HG02678 (cell line): ENCODE measurements around the gene ANO6.
"Not testable (repeated sequence)": the region's sequence is repeated elsewhere in the genome, so short reads cannot be mapped to it uniquely, and the experiment has no call there.

Experiments used
- ATAC-seq: cut with Tn5 transposase; IDR thresholded peaks from one replicate; pipeline ENCODE4 v1.9.1; 2021; ENCODE audit warnings: mild to moderate bottlenecking, moderate library complexity; ENCODE audit not compliant: unreplicated experiment

ANO6 gene

DNA sequence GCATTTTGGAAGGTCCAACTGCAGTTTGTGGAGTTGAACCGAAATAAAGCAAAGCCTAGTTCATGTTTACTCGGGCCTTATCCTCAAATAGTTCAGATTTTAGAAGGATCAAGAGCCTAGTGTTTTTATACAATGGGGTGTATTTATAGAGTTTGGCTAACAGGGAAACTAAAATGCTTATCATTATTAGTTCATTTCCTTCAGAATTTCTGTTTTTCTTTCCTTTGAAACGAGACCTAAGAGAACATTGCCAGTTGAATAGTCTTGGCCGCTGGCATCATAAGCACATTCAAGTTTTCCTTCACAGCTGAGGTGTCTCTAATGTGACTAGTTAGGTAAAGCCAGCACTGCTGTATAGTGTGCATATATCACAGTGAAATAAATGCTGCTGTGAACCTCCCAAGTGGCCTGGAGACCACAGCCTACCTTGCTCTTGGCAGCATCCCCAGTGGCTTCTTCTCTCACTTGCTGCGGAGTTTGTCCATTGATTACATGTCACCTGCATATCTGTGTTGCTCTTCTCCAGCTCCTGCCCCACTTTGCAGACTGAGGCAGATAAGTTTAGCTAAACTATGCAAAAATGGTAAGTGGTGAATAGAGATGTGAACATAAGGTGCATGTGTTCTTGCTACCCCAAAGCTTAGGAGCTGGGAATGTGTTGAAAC is 88.8 kb downstream of the ANO6 start:
- no peak for ATAC-seq

DNA sequence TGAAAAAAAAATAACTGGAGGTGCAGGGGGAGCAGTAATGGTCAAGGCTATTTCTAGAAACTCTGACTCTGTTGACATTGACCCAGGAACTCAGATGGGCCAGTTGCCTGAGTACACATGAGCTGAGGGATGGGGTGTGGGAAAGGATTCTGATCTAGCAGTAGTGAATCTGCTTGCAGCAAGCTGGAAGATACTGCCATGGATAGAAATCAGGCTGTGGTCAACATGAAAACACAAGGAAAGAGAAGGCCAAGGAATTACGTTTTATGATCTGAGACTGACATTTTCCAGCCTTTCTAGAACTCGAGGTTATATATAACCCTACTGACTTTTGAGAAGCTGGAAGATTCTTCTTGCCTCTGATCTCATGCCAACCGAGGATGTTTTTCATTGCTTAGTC is 90.0 kb downstream of the ANO6 start:
- ATAC-seq = no peak

DNA sequence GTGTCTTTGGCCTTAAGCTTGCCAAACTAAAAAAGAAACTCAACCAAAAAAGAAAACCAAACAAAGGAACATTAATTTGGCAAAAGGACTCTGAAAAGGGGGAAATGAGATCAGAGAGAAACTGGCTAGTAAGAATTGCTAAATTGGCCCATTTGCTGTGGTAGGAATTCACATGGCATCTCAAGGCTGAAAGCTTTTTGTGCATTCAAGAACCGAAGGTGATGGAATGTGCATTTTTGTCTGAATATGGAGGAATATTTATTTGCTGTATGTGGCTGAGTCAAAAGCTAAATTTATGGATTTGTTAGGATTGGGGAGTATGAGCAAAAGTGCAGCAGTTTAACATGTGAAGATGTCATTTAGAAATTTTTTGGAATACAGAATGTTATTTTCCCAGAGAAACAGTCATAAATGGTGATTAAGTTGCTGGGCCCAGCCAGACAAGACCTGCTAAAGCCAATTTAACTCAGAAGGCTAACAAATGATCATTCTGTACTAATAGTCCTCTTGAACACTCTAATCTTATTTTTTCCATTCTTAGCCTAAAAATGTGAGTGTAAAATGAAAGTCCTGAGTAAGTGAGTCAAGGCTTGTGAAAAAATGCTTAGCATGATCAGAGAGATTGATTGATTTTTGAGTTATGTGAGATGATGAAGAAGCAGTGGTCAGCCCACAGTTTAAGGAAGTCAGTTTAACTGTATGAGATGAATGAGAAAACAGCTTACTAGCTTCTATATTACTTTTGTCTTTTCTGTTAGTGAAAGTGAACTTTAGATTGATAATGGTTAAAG is 94.1 kb downstream of the ANO6 start:
- no peak for ATAC-seq

DNA sequence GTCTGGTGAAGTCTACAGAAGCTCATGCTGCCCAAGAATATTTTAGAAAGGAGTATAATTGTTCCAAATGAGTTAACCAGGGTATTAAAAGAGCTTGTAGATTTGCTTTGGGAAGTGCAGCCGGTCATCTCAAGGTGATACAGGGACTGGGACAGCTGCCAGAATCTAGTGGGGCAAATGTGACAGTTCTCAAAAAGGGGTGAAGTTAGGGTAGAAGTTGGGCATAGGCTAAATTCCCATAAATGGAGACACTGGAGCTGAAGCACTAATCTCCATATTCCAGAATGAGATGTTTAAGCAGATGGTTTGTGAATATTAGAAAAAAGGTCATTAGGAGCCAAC is 94.7 kb downstream of the ANO6 start:
- no peak for ATAC-seq

DNA sequence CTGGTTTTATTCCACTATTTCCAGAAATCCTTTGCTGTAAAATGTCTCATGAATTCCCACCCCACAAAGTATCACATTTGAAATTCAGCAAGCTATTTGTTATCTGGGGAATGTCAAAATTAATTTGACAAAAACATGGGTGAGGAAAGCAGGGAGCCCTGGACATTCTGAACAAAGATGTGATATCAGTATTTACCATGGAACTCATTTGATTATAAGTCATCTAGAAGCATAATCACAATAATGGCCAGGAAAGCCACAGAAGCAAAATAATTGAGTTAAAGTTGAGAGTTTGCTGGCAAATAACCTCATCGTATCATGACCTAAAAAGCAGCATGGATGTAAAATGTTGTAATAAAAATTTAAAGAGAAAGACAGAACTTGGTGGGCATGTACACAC is 96.1 kb downstream of the ANO6 start:
- ATAC-seq = no peak

DNA sequence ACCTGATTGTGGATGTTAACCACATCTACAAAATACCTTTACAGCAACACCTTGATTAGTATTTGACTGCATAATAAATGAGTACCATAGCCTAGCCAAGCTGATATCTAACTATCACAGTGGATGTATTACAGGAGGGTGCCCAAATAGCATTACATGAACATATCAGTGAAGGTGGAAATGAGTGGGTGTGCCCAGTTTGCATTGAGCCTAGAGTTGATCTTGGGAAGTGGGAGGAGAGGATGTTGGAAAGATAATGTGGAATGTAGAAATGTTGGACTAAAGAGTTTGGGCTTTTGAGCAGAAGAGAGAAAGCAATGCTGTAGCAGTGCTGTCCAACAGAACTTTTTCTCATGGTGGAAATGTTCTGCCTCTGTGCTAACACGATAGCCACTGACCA is 98.9 kb downstream of the ANO6 start:
- ATAC-seq = no peak

DNA sequence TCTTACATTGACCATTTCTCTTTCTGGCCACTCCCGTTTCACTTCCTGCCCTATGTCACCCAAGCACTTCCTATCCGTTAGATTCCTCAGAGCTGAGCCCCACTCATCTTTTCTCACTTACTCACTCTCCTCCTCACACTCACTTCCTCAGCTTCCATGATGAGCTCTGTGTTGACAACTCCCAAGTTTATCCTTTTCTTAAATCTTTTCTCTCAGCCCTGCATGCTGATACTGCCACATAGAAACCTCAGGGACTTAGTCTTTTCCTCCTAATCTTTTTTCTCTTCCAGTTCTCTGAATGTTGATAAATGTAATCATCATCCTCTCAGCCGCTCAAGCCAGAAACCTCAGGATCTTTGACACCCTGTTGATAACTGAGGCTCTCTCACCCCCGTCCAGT is 99.6 kb downstream of the ANO6 start:
- no peak for ATAC-seq

DNA sequence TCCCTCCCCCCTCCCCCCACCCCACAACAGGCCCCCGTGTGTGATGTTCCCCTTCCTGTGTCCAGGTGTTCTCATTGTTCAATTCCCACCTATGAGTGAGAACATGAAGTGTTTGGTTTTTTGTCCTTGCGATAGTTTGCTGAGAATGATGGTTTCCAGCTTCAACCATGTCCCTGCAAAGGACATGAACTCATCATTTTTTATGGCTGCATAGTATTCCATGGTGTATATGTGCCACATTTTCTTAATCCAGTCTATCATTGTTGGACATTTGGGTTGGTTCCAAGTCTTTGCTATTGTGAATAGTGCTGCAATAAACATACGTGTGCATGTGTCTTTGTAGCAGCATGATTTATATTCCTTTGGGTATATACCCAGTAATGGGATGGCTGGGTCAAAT is 101.4 kb downstream of the ANO6 start:
- ATAC-seq = not testable (repeated sequence)

DNA sequence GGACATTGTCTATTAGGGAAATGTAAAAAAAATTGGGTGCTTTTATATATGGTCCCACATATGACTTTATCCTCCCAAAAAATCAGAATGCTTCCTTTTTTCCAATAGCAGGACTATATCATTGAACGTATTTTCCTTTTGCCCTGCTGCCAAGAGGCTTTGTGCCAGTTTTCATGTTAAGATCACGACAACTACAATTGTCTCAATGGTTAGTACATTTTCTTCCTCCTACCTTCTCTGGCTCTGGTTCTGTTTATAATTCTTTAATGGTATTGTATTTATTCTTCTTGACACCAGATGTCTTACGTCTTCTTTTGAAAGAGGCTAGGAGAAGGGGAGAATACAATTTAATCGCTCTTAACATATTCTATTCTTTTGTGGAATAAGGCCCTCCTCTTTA is 106.9 kb downstream of the ANO6 start:
- ATAC-seq = no peak

DNA sequence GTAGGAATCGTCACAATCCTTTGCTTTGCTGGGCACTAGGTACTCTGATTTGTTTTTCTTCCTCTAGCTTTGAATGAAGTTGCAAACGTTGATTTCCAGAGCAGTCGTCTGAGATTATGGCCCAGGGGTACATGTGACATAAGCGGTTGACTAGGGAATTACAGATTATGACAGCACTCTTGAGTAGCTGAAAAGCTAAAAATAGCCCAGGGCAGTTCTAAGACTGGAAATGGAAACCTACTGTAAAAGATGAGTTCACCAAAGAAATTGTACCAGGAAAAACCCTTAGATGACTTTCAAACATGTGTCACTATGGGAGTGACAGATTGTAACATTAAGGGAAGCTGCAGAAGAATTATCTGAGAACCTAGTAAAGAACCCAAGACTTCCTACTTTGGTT is 108.5 kb downstream of the ANO6 start:
- no peak for ATAC-seq

DNA sequence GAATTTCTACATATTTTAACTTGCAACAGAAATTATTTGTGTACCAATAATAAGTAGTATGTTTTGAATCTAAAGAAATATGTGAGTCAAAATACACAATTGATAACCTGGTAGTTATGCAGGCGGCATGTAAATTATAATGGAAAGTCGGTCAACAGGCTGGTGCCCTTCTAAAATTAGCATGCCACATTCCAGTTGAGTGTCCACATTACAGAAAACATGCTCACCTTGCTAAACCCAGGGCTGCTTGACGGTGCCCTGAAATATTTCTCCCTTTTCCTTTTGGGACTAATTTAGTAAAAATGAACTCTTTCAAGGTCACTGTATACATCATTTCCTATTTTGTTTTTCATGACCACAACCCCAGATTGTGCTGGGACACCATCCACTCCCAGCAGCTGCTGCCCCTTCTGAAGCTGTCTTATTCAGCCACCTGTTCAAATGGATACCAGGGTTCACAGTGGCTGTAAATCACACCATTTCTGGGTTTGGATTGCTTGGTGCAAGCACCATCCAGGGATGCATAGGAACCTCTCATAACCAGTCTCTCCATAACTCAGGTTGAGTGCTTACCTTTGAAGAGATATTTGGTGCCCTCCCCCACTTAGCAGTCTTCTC is 110.6 kb downstream of the ANO6 start:
- ATAC-seq = no peak

DNA sequence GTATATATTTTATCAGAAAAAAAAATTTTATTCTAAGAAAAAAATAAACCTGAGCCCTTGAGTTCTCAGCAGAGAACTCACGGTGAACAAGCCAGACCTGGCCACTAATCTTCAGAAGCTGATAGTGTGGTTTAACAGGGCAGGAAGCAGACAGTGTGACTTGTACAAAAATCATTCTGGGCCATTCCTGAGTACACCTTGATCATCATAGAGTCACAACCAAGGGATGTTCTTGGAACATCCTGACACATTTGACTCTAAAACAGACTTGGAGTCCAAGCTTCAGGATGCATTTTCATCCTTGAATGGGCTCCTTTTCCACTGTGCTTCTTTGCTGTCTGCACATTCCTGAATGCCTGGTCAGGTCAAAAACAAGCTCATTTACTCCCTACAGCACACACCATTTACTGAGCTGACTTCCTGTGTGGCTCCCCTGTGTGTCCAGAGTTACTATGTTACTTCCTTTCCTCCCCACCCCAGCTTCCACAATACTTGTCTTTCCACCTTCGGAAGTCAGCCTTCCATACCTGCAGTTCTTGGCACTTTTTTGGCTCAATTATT is 112.0 kb downstream of the ANO6 start:
- ATAC-seq = no peak

DNA sequence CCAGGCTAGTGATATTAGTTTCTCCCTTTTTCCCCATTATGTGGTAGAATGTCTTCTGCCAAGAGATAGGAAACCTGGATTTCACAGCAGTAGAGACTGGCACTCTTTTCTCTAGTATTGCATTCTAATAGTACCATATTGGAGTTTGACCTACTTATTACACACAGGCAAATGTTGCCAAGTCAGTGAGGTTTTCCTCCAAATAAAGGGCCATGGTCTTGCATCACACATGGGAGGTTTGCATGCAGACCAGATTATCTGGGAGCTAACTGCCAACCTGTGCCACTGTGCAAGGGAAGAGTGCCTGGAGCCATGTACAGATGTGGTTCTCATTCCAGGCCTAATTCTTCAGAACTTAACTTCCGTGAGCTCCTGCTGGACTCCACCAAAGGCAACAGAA is 113.3 kb downstream of the ANO6 start:
- ATAC-seq = no peak

DNA sequence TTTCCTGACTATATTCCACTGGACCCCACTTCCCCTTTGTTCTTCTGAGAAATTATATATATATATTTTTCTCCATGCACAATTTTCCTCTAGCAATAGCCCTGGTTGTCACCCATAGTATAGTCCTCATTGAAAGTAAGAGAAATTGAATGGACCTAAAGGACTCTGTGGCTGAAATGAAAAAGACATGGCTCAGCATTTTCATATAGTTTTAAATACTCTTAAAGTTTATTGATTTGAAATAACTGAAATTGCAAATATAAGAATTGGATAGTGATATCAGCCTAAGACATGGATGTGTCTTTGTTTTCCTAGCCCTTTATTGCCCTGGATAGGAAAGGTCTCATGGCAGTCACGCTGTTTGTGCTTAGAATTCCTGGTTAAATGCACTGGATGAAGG is 113.8 kb downstream of the ANO6 start:
- no peak for ATAC-seq

DNA sequence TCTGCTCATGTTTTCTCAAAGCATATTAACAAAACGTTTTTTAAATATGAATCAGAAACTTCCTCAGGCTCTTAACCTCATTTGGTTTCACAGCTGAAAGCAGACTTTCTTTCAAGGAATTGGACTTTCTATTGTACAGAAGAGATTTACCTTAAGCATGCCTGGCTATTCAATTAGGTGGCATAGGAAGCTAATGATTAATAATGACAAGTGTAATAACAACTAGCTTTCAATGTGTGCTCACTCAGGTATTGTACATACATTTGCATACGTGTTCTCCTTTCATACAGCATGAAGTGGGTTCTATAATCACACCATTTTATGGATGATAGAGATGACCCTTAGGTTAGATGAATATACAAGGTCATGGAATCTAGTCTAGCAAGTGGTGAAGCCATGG is 115.7 kb downstream of the ANO6 start:
- ATAC-seq = no peak

DNA sequence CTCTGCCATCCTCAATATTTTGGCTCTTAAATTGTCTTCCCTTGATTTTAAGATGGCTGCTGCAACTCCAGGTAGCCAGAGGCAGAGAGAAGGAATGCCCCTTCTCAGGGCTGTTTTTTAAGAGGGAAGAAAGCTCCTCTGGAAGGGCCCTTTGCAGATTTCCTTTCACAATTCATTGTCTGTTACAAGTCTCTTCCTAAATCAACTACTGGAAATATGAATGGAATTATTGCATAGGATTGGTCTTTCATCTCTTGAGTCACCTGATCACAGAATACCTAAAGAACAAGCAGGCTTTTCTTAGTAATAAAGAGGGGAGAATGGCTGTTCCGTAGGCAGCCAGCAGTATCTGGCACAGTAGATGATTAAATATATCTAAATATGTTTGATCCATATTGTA is 118.5 kb downstream of the ANO6 start:
- no peak for ATAC-seq

DNA sequence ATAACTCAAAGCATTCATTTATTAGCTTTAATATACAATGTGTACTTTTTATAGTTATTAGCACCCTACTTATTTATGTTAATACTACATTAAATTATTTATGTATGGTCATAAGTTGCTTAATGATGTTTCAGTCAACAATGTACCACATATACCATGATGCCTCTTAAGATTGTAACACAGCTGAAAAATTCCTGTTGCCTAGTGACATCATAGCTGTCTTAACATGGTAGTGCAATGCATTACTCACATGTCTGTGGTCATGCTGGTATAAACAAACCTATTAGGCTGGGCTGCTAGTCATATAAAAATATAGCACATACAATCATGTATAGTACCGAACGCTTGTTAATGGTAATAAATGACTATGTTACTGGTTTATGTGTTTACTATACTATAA is 120.4 kb downstream of the ANO6 start:
- no peak for ATAC-seq

DNA sequence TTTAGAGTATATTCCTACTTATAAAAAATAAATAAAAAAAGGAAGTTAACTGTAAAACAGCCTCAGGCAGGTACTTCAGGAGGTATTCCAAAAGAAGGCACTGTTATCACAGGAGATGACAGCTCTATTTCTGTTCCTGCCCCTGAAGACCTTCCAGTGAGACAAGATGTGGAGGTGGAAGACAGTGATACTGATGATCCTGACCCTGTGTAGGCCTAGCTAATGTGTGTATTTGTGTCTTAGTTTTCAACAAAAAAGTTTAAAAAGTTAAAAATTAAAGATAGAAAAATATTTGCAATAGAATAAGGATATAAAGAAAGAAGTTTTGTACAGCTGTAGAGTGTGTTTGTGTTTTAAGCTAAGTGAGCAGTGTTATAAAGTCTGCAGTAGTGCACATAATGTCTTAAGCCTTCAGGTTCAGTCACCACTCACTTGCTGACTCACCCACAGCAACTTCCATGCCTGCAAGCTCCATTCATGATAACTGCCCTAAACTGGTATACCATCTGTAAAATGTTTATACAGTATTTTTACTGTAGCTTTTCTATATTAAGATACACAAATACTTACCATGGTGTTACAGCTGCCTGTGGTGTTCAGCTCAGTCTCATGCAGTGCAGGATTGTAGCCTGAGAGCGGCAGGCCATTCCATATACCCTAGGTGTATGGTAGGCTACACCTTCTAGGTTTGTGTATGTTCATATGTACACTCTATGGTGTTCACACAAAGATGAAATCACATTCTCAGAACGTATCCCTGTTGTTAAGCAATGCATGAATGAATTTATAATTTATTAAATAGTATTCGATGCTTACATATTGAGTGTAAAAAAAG is 121.1 kb downstream of the ANO6 start:
- no peak for ATAC-seq

DNA sequence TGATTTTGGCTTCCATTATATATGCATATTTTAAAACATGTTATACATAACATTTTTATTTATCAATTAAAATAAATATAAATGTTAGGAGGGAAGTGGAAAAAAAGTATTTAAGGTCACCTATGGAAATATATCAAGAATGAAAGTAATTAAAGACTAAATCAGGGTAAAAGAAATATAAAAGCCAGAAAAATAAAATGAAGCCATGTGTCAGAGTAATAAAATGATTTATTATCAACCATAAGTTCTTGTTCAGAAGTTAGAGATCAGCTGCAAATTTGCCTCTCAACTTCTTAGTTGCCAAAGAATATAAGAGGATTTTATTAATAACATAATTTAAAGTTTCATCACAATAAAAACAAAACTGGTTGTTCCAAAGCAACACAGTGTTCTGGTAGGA is 121.9 kb downstream of the ANO6 start:
- ATAC-seq = no peak

DNA sequence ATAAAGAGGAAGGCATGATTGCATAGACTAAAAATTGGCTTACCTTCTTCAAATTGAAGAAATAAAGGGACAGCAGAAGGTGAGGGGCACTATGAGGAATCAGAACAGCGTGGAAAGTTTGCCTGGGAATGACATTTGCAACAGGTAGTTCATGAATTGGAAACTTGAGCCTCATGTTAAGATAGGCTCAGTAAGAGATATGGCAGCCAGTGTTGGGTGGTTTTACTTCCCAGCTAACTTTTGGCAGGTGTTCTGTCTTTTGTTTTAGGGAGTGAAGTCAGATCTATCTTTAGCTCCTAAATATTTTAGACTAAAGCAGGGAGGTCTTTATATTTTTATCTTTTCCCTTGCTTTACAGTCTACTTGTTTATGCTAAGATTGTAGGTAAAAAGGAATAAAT is 122.4 kb downstream of the ANO6 start:
- no peak for ATAC-seq

DNA sequence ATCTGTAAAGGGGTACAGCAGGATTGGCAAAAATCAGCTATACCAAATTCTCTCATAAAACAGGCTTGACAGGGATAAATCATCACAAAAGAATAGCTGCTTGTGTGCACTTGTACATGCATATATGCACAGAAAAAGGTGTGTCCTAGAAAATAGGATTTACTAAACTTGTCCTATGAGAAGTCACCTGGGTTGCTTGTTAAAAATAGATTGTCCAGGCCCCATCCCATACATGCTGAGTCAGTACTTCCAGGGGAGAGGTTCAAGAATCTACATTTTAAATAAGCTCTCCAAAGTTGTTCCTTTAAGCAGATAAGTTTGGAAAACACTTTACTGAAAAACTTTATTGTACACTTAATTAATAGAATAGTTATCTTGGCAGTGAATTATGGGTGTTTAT is 123.1 kb downstream of the ANO6 start:
- no peak for ATAC-seq
